ENCODE data around the gene SAMD14. TPM values are rescaled to one million over a fixed set of nuclear protein-coding genes. Genes with fewer than 3 reads are reported as not detected.
A peak's percentile ranks its signal among the peaks of the same experiment; 100 is the strongest.

Gene SAMD14
- total and polyA plus RNA-seq, 12 donors, result 1.1 to 12.6 (median 3.3) TPM

DNA sequence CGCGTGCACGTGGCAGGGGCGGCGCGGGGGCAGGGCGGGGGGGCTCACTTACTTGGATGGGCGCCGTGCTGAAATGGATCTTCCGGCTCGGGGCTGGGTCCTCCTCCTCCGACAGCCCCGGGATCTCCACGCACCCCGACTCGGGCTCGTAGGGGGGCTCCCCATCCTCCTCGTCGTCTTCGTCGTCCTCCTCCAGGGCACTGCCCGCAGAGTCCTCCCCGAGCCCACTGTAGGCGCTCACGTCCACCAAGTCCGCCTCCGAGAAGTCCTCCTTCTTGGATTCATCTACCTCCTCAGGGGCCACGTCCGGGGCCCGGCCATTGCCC, 19.1 kb upstream of the SAMD14 start:
- Histone ChIP-seq H3K9me3 (replicated peaks in 1 of 3) (no peaks in the 10 kb centered on the region), H3K4me3 (peak overlapping the region in 3 of 4 donors; percentile 39 to 92 (median 60)), H3K27ac (peak overlapping the region in 4 of 5 donors; percentile 84 to 94 (median 91)), H3K36me3 (replicated peaks in 1 of 2) (peaks cover 0 to 13% of the 10 kb centered on the region in 2 donors), H3K27me3 (no peaks in the 10 kb centered on the region), H3K4me1 (replicated peaks in 1 of 2) (peaks cover 66 to 77% of the 10 kb centered on the region in 2 donors)
- TF ChIP-seq, protein P1, sequence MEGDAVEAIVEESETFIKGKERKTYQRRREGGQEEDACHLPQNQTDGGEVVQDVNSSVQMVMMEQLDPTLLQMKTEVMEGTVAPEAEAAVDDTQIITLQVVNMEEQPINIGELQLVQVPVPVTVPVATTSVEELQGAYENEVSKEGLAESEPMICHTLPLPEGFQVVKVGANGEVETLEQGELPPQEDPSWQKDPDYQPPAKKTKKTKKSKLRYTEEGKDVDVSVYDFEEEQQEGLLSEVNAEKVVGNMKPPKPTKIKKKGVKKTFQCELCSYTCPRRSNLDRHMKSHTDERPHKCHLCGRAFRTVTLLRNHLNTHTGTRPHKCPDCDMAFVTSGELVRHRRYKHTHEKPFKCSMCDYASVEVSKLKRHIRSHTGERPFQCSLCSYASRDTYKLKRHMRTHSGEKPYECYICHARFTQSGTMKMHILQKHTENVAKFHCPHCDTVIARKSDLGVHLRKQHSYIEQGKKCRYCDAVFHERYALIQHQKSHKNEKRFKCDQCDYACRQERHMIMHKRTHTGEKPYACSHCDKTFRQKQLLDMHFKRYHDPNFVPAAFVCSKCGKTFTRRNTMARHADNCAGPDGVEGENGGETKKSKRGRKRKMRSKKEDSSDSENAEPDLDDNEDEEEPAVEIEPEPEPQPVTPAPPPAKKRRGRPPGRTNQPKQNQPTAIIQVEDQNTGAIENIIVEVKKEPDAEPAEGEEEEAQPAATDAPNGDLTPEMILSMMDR (IDR thresholded peaks at IDR 0.05), result no peak
- TF ChIP-seq POLR2A (IDR thresholded peaks at IDR 0.05), result no peak
- intact Hi-C loops (cut with DNase I), result loop anchor here in 1 of 2 donors (5.0 kb wide), 1 partner anchor 52 kb away; the partner anchor contains the start of gene PDK2
- WGBS, 4 donors, result 0 to 1% (median 0%) methylated on average over 13 to 30 of the region's 30 CpGs
- peak in 1 of 7 donors; percentile 46 for DNase-seq

DNA sequence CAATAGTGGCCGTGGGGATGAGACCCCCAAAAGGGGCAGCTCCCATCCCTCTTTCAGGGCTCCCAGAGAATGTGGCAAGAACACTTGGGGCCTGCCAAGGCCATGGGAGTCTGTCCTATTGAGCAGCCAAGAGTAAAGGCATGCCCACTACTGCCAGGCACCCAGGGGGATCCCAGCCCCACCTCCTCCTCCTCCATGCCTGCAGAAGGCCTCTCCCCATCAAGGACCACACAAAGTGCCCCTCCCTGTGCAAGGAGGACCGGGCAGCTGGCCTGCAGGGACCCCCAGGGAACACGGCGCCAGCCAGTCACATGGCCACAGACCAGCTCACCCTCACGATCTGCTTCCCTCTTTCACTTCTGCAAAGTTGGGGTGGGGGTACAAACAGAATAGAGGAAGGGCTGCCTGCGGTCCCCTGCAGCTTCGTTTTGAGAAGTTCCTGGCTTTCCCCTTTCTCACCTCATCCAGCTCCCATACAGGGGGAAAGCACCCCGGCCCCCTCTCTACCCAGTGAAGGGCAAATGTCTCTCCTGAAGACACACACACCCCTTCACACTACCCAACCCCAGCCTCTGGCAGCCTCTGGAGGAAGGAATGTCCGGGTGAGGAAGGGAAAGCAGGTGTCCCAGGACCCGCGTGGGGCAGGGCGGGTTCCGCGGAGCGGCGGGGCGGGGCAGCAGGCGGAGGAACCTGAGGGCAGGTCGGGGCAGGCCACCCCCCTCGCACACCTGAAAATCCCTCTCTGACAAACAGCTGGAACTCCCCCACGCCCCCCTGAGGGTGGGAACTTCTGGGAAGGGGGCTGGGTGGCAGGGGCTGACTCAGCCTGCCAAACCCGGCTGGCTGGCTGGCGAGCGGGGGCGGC, 18.5 kb upstream of the SAMD14 start:
- TF ChIP-seq, protein P1 (IDR thresholded peaks at IDR 0.05), result peak in 2 of 6 experiments; percentile 16 to 18
- TF ChIP-seq POLR2A (IDR thresholded peaks at IDR 0.05), result no peak
- H3K4me1 ChIP-seq (replicated peaks in 1 of 2), result peaks cover 60 to 71% of the 10 kb centered on the region in 2 donors
- intact Hi-C loops (cut with DNase I), result loop anchor here in 1 of 2 donors (5.0 kb wide), 1 partner anchor 51 kb away; the partner anchor contains the start of gene PDK2

DNA sequence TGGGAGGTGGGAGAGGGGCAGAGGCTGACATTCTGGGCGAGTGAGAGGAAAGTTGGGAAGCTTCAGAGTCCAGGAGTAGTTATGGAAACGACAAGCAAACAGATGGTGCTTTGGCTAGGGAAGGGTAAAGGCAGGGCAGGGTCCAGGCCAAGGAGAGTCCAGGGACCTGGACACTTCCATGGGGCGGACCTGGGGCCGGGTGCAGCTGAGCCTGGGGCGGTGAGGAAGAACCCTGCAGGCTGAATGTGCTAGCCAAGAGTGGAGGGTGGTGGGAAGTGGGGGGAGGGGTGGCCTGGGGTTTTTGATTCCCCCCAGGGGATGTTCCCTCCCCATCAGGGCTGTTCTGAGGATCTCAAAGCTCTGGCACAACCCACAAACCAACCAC, 17.9 kb upstream of the SAMD14 start:
- DNase-seq, result no peak
- H3K36me3 ChIP-seq (replicated peaks in 1 of 2), result peaks cover 0 to 25% of the 10 kb centered on the region in 2 donors
- H3K27ac ChIP-seq, result peak overlapping the region; percentile 23 to 94 (median 89)
- peak overlapping the region in 2 of 4 donors; percentile 60 to 92 for H3K4me3 ChIP-seq
- no peaks in the 10 kb centered on the region for H3K9me3 ChIP-seq (replicated peaks in 1 of 3)
- no peaks in the 10 kb centered on the region for H3K27me3 ChIP-seq
- H3K4me1 ChIP-seq (replicated peaks in 1 of 2), result peaks cover 54 to 66% of the 10 kb centered on the region in 2 donors
- intact Hi-C loops (cut with DNase I), result loop anchor here in 1 of 2 donors (5.0 kb wide), 1 partner anchor 51 kb away; the partner anchor contains the start of gene PDK2
- WGBS, 4 donors, result 0 to 8% (median 6%) methylated on average over 3 to 5 of the region's 5 CpGs
- no peak for TF ChIP-seq POLR2A (IDR thresholded peaks at IDR 0.05)
- TF ChIP-seq, protein P1 (IDR thresholded peaks at IDR 0.05), result no peak

More for the DNA sequence above, 18.5 kb upstream of the SAMD14 start:
- Histone ChIP-seq H3K36me3 (replicated peaks in 1 of 2) (peaks cover 0 to 19% of the 10 kb centered on the region in 2 donors), H3K9me3 (replicated peaks in 1 of 3) (no peaks in the 10 kb centered on the region), H3K27ac (peak overlapping the region; percentile 23 to 94 (median 89)), H3K4me3 (peak overlapping the region in 3 of 4 donors; percentile 19 to 92 (median 60)), H3K27me3 (no peaks in the 10 kb centered on the region)
- DNase-seq, result peak in 4 of 7 donors; percentile 53 to 65 (median 63)
- WGBS, 4 donors, result 1 to 2% (median 2%) methylated on average over 8 to 25 of the region's 25 CpGs
